DMS79 treated with DMSO at 0.1 percent for 48 hours (cell line): ENCODE measurements around the gene USP1.

Experiments
- DNase-seq: peaks from one replicate; lab custom pipeline; 2025; lab: John Stamatoyannopoulos, UW

The USP1 gene

GRCh38 chr1:62426237-62426636, 10.6 kb upstream of the USP1 start:
- DNase-seq: no peak

- no peak for DNase-seq
Measured at GRCh38 chr1:62426794-62427193, 10.1 kb upstream of the USP1 start.

- DNase-seq: no peak
Measured at GRCh38 chr1:62428351-62428750, 8.5 kb upstream of the USP1 start.

- no peak for DNase-seq
Measured at GRCh38 chr1:62429581-62429980, 7.3 kb upstream of the USP1 start.

- DNase-seq: no peak
Measured at GRCh38 chr1:62433861-62434617, 2.8 kb upstream of the USP1 start.

GRCh38 chr1:62434618-62435001, 2.2 kb upstream of the USP1 start:
- DNase-seq: no peak

- peak; percentile 52 for DNase-seq
Measured at GRCh38 chr1:62435231-62436038, 1.4 kb upstream of the USP1 start.

- DNase-seq: no peak
Measured at GRCh38 chr1:62436039-62436465, 797 bp upstream of the USP1 start.

- no peak for DNase-seq
Measured at GRCh38 chr1:62437273-62437940, 558 bp downstream of the USP1 start.

- DNase-seq: peak; percentile 49
Measured at GRCh38 chr1:62438163-62438562, 1.3 kb downstream of the USP1 start.

- no peak for DNase-seq
Measured at GRCh38 chr1:62439652-62440371, 3.0 kb downstream of the USP1 start.

GRCh38 chr1:62444701-62445100, 7.9 kb downstream of the USP1 start:
- no peak for DNase-seq

- DNase-seq: no peak
Measured at GRCh38 chr1:62448221-62448933, 11.5 kb downstream of the USP1 start.

- no peak for DNase-seq
Measured at GRCh38 chr1:62450301-62450700, 13.5 kb downstream of the USP1 start.

GRCh38 chr1:62452951-62453350, 16.1 kb downstream of the USP1 start:
- no peak for DNase-seq

- no peak for DNase-seq
Measured at GRCh38 chr1:62457955-62458354, 21.1 kb downstream of the USP1 start.

GRCh38 chr1:62462370-62462769, 25.5 kb downstream of the USP1 start:
- DNase-seq: no peak

- DNase-seq: no peak
Measured at GRCh38 chr1:62467092-62467491, 30.2 kb downstream of the USP1 start.

GRCh38 chr1:62476525-62477219, 39.8 kb downstream of the USP1 start:
- no peak for DNase-seq

- DNase-seq: no peak
Measured at GRCh38 chr1:62481681-62482080, 44.8 kb downstream of the USP1 start.
